ENCODE measurements around the gene RIN1. TPM values are rescaled to one million over a fixed set of nuclear protein-coding genes. Genes with fewer than 3 reads are reported as not detected.
A peak's percentile ranks its signal among the peaks of the same experiment; 100 is the strongest.

The RIN1 gene
- total RNA-seq, 2 experiments from 2014 or later = 1.5 to 1.6 TPM

- intact Hi-C loops (cut with DNase I, micrococcal nuclease) = no loop called here
- DNase-seq (no peak), ATAC-seq (no peak)
- no peaks in the 10 kb centered on the region for H3K9me3 Mint-ChIP-seq (ENCODE audit: low read depth)
- no peak overlapping the region for H3K27ac Mint-ChIP-seq
- ChIA-PET POLR2A (no interaction called here), CTCF (interaction anchor here (0.6 to 6.4 kb wide), 5 partner anchors 22 to 93 kb away, joined by 3 to 34 read pairs (median 4); partner anchors contain the start of genes BRMS1 and YIF1A)
- no peaks in the 10 kb centered on the region for H3K27me3 Mint-ChIP-seq
- H3K4me1 Mint-ChIP-seq = peaks cover 26% of the 10 kb centered on the region
- H3K36me3 Mint-ChIP-seq (ENCODE audit: low read depth) = no peaks in the 10 kb centered on the region
- H3K4me3 Mint-ChIP-seq = no peak overlapping the region
Observed at GRCh38 chr11:66310324-66310723, 25.9 kb downstream of the RIN1 start.

- ChIA-PET POLR2A (no interaction called here), CTCF (interaction anchor here (1.0 to 6.4 kb wide), 5 partner anchors 18 to 76 kb away, joined by 3 to 34 read pairs (median 4); partner anchors contain the start of genes RIN1, TMEM151A and YIF1A)
- Mint-ChIP-seq H3K36me3 (ENCODE audit: low read depth) (no peaks in the 10 kb centered on the region), H3K4me1 (peaks cover 20% of the 10 kb centered on the region), H3K27me3 (no peaks in the 10 kb centered on the region), H3K4me3 (no peak overlapping the region), H3K9me3 (ENCODE audit: low read depth) (no peaks in the 10 kb centered on the region), H3K27ac (no peak overlapping the region)
- DNase-seq = no peak
- no peak for ATAC-seq
- intact Hi-C loops (cut with DNase I, micrococcal nuclease) = no loop called here
Observed at GRCh38 chr11:66309475-66309874, 26.8 kb downstream of the RIN1 start.

- POLR2A ChIA-PET = no interaction called here
- Mint-ChIP-seq H3K36me3 (ENCODE audit: low read depth) (no peaks in the 10 kb centered on the region), H3K9me3 (ENCODE audit: low read depth) (no peaks in the 10 kb centered on the region), H3K27me3 (no peaks in the 10 kb centered on the region), H3K27ac (no peak overlapping the region), H3K4me1 (no peaks in the 10 kb centered on the region), H3K4me3 (no peak overlapping the region)
- ATAC-seq (no peak), DNase-seq (no peak)
- CTCF ChIA-PET = interaction anchor here (0.5 to 2.3 kb wide), 4 partner anchors 9 to 543 kb away, joined by 3 to 10 read pairs (median 4); no protein-coding TSS in a partner anchor
- intact Hi-C loops (cut with DNase I, micrococcal nuclease) = no loop called here
Observed at GRCh38 chr11:66302656-66303055, 33.6 kb downstream of the RIN1 start.

GRCh38 chr11:66299186-66299585 lies 37.0 kb downstream of the RIN1 start:
- Mint-ChIP-seq H3K4me1 (no peaks in the 10 kb centered on the region), H3K27ac (no peak overlapping the region), H3K4me3 (no peak overlapping the region), H3K27me3 (no peaks in the 10 kb centered on the region), H3K36me3 (ENCODE audit: low read depth) (no peaks in the 10 kb centered on the region), H3K9me3 (ENCODE audit: low read depth) (no peaks in the 10 kb centered on the region)
- CTCF ChIA-PET = interaction anchor here (1.5 kb wide), 1 partner anchor 12 kb away, joined by 6 read pairs; no protein-coding TSS in a partner anchor
- POLR2A ChIA-PET = no interaction called here
- DNase-seq (no peak), ATAC-seq (no peak)
- intact Hi-C loops (cut with DNase I, micrococcal nuclease) = no loop called here

- no peak overlapping the region for H3K27ac Mint-ChIP-seq
- DNase-seq = no peak
- ChIA-PET POLR2A (no interaction called here), CTCF (interaction anchor here (0.6 to 0.8 kb wide), 5 partner anchors 14 to 398 kb away, joined by 3 read pairs; no protein-coding TSS in a partner anchor)
- H3K9me3 Mint-ChIP-seq (ENCODE audit: low read depth) = no peaks in the 10 kb centered on the region
- intact Hi-C loops (cut with DNase I, micrococcal nuclease) = no loop called here
- no peak overlapping the region for H3K4me3 Mint-ChIP-seq
- H3K4me1 Mint-ChIP-seq = no peaks in the 10 kb centered on the region
- peaks cover 4% of the 10 kb centered on the region for H3K27me3 Mint-ChIP-seq
- ATAC-seq = no peak
- no peaks in the 10 kb centered on the region for H3K36me3 Mint-ChIP-seq (ENCODE audit: low read depth)
Observed at GRCh38 chr11:66297610-66298009, 38.6 kb downstream of the RIN1 start.

GRCh38 chr11:66294626-66295620 lies 41.3 kb downstream of the RIN1 start:
- ATAC-seq (no peak), DNase-seq (no peak)
- H3K4me1 Mint-ChIP-seq = peaks cover 8% of the 10 kb centered on the region
- H3K4me3 Mint-ChIP-seq = no peak overlapping the region
- H3K27me3 Mint-ChIP-seq = peaks cover 8% of the 10 kb centered on the region
- ChIA-PET CTCF (interaction anchor here (0.7 kb wide), 1 partner anchor 95 kb away, joined by 3 read pairs; no protein-coding TSS in a partner anchor), POLR2A (no interaction called here)
- H3K9me3 Mint-ChIP-seq (ENCODE audit: low read depth) = no peaks in the 10 kb centered on the region
- no peaks in the 10 kb centered on the region for H3K36me3 Mint-ChIP-seq (ENCODE audit: low read depth)
- intact Hi-C loops (cut with DNase I, micrococcal nuclease) = no loop called here
- H3K27ac Mint-ChIP-seq = no peak overlapping the region

GRCh38 chr11:66293777-66294625 lies 42.2 kb downstream of the RIN1 start:
- DNase-seq = no peak
- H3K27ac Mint-ChIP-seq = no peak overlapping the region
- peaks cover 13% of the 10 kb centered on the region for H3K4me1 Mint-ChIP-seq
- ATAC-seq = no peak
- H3K4me3 Mint-ChIP-seq = no peak overlapping the region
- peaks cover 8% of the 10 kb centered on the region for H3K27me3 Mint-ChIP-seq
- intact Hi-C loops (cut with DNase I, micrococcal nuclease) = no loop called here
- H3K9me3 Mint-ChIP-seq (ENCODE audit: low read depth) = no peaks in the 10 kb centered on the region
- H3K36me3 Mint-ChIP-seq (ENCODE audit: low read depth) = no peaks in the 10 kb centered on the region
- CTCF ChIA-PET = interaction anchor here (0.7 kb wide), 1 partner anchor 94 kb away, joined by 3 read pairs; no protein-coding TSS in a partner anchor
- POLR2A ChIA-PET = no interaction called here

- CTCF ChIA-PET = no interaction called here
- H3K4me1 Mint-ChIP-seq = peaks cover 13% of the 10 kb centered on the region
- intact Hi-C loops (cut with DNase I, micrococcal nuclease) = no loop called here
- H3K27me3 Mint-ChIP-seq = peaks cover 8% of the 10 kb centered on the region
- H3K9me3 Mint-ChIP-seq (ENCODE audit: low read depth) = no peaks in the 10 kb centered on the region
- ATAC-seq = no peak
- POLR2A ChIA-PET = no interaction called here
- no peak overlapping the region for H3K27ac Mint-ChIP-seq
- no peak for DNase-seq
- no peak overlapping the region for H3K4me3 Mint-ChIP-seq
- H3K36me3 Mint-ChIP-seq (ENCODE audit: low read depth) = peaks cover 2% of the 10 kb centered on the region
Observed at GRCh38 chr11:66293352-66293751, 42.9 kb downstream of the RIN1 start.

GRCh38 chr11:66292543-66293332 lies 43.5 kb downstream of the RIN1 start:
- Mint-ChIP-seq H3K4me3 (no peak overlapping the region), H3K4me1 (peaks cover 15% of the 10 kb centered on the region), H3K9me3 (ENCODE audit: low read depth) (no peaks in the 10 kb centered on the region), H3K27ac (no peak overlapping the region), H3K27me3 (peaks cover 8% of the 10 kb centered on the region), H3K36me3 (ENCODE audit: low read depth) (peaks cover 2% of the 10 kb centered on the region)
- ChIA-PET CTCF (no interaction called here), POLR2A (no interaction called here)
- ATAC-seq (no peak), DNase-seq (no peak)
- intact Hi-C loops (cut with DNase I, micrococcal nuclease) = no loop called here

GRCh38 chr11:66291706-66292542 lies 44.3 kb downstream of the RIN1 start, which contains the start of gene TMEM151A:
Gene TMEM151A, plus strand, starts transcription at chr11:66291894. Its CDS starts 120 bp downstream, at chr11:66292014.
- Mint-ChIP-seq H3K27ac (no peak within 1 kb of the TSS), H3K9me3 (ENCODE audit: low read depth) (no peaks in the 10 kb centered on the region), H3K4me1 (peaks cover 19% of the 10 kb centered on the region), H3K4me3 (peak within 1 kb of the TSS; percentile 89), H3K27me3 (peaks cover 8% of the 10 kb centered on the region), H3K36me3 (ENCODE audit: low read depth) (peaks cover 6% of the 10 kb centered on the region)
- ATAC-seq (no peak), DNase-seq (peak; percentile 58)
- ChIA-PET CTCF (interaction anchor here (0.8 to 4.6 kb wide), 5 partner anchors 9 to 126 kb away, joined by 3 to 23 read pairs (median 6); no protein-coding TSS in a partner anchor), POLR2A (interaction anchor here (0.6 to 1.3 kb wide), 2 partner anchors 21 to 1337 kb away, joined by 3 read pairs; no protein-coding TSS in a partner anchor)
- intact Hi-C loops (cut with DNase I, micrococcal nuclease) = no loop called here
